K562 (cell line): ENCODE data around the gene GABRR3.

Experiments used
- CUX1 ChIP-seq: fragments of 200-800 bp; sonication (Bioruptor generic); IDR thresholded peaks from 2 replicates; pipeline ENCODE4 v1.6.1; 2016; ENCODE audit warnings: missing genetic modification characterization, missing compliant biosample characterization
- EP300 ChIP-seq: IDR thresholded peaks from 2 replicates; pipeline ENCODE4 v1.6.1; 2012; ENCODE audit warnings: low read length, improper control_type of control experiment
- SNRNP70 ChIP-seq: fragments of 200-400 bp; formaldehyde crosslinking; optimal IDR thresholded peaks from 2 replicates; pipeline ENCODE3; 2017; ENCODE audit warnings: low read depth, low read length

DNA sequence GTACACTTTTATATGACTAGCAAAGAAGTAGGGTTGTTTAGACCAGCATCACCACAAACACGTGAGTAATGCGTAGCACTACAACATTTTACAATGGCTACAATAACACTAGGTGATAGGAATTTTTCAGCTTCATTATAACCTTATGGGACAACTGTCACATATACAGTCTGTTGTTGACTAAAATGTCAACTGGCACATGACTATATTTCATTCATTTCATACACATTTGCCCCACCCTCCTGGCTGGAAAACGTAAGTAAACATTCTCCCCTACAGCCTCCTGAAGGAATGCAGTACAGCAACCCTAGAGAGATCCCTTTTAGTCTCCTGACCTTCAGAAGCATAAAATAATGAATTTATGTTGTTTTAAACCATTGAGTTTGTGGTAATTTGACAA is 79.1 kb downstream of the GABRR3 start:
- TF ChIP-seq CUX1 (CRISPR knock-in tag) (no peak), EP300 (no peak), SNRNP70 (no peak)
